ENCODE data around the gene RNF224. TPM values are rescaled to one million over a fixed set of nuclear protein-coding genes. Genes with fewer than 3 reads are reported as not detected.

Gene RNF224
- total and polyA plus RNA-seq, 2 of the 13 experiments (the other 11 are each of a cell fraction or from before 2014, with no cell fraction given) = 0.09 TPM; not detected in 1

GRCh38 chr9:137240841-137241489 lies 13.7 kb downstream of the RNF224 start, which contains the start of gene TUBB4B (continued):
- TF ChIP-seq, protein P1, sequence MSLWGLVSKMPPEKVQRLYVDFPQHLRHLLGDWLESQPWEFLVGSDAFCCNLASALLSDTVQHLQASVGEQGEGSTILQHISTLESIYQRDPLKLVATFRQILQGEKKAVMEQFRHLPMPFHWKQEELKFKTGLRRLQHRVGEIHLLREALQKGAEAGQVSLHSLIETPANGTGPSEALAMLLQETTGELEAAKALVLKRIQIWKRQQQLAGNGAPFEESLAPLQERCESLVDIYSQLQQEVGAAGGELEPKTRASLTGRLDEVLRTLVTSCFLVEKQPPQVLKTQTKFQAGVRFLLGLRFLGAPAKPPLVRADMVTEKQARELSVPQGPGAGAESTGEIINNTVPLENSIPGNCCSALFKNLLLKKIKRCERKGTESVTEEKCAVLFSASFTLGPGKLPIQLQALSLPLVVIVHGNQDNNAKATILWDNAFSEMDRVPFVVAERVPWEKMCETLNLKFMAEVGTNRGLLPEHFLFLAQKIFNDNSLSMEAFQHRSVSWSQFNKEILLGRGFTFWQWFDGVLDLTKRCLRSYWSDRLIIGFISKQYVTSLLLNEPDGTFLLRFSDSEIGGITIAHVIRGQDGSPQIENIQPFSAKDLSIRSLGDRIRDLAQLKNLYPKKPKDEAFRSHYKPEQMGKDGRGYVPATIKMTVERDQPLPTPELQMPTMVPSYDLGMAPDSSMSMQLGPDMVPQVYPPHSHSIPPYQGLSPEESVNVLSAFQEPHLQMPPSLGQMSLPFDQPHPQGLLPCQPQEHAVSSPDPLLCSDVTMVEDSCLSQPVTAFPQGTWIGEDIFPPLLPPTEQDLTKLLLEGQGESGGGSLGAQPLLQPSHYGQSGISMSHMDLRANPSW (CRISPR knock-in tag; IDR thresholded peaks at IDR 0.05; ENCODE audit: borderline replicate concordance) = no peak; the same call in 1 of the 2 replicates
- peak; percentile 91 for TF ChIP-seq TSC22D2 (CRISPR knock-in tag; IDR thresholded peaks at IDR 0.05; ENCODE audit: borderline replicate concordance)
- TF ChIP-seq DDIT3 (CRISPR knock-in tag; IDR thresholded peaks at IDR 0.05) = no peak
- no peak for TF ChIP-seq ZBTB7A (CRISPR knock-in tag; IDR thresholded peaks at IDR 0.05)
- TF ChIP-seq EHMT2 (IDR thresholded peaks at IDR 0.05; ENCODE audit: borderline replicate concordance, low read depth, low read length) = no peak
- TF ChIP-seq, protein P2, sequence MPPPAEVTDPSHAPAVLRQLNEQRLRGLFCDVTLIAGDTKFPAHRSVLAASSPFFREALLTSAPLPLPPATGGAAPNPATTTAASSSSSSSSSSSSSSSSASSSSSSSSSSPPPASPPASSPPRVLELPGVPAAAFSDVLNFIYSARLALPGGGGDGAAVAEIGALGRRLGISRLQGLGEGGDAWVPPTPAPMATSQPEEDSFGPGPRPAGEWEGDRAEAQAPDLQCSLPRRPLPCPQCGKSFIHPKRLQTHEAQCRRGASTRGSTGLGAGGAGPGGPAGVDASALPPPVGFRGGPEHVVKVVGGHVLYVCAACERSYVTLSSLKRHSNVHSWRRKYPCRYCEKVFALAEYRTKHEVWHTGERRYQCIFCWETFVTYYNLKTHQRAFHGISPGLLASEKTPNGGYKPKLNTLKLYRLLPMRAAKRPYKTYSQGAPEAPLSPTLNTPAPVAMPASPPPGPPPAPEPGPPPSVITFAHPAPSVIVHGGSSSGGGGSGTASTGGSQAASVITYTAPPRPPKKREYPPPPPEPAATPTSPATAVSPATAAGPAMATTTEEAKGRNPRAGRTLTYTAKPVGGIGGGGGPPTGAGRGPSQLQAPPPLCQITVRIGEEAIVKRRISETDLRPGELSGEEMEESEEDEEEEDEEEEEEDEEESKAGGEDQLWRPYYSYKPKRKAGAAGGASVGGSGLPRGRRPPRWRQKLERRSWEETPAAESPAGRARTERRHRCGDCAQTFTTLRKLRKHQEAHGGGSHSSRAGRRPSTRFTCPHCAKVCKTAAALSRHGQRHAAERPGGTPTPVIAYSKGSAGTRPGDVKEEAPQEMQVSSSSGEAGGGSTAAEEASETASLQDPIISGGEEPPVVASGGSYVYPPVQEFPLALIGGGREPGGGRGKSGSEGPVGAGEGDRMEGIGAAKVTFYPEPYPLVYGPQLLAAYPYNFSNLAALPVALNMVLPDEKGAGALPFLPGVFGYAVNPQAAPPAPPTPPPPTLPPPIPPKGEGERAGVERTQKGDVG (CRISPR knock-in tag; IDR thresholded peaks at IDR 0.05; ENCODE audit: borderline replicate concordance) = no peak
- TF ChIP-seq ZFP91 (CRISPR knock-in tag; IDR thresholded peaks at IDR 0.05; ENCODE audit: borderline replicate concordance) = no peak; the same call in 1 of the 2 replicates
- TF ChIP-seq SETDB1 (CRISPR knock-in tag; IDR thresholded peaks at IDR 0.05; ENCODE audit: borderline replicate concordance) = no peak
- TF ChIP-seq ELF1 (CRISPR knock-in tag; IDR thresholded peaks at IDR 0.05) = peak; percentile 27; the same call in 1 of the 2 replicates
- peak; percentile 89 for TF ChIP-seq GABPB1 (CRISPR knock-in tag; IDR thresholded peaks at IDR 0.05)
- peak; percentile 8 for TF ChIP-seq SKI (IDR thresholded peaks at IDR 0.05; ENCODE audit: partially characterized antibody)
- no peak for TF ChIP-seq ZNF615 (CRISPR knock-in tag; IDR thresholded peaks at IDR 0.05; ENCODE audit: borderline replicate concordance)
- no peak for TF ChIP-seq ZMAT3 (CRISPR knock-in tag; conservative IDR thresholded peaks at IDR 0.05)
- TF ChIP-seq NR2F6 (IDR thresholded peaks at IDR 0.05) = no peak
- TF ChIP-seq NR2F6 (CRISPR knock-in tag; IDR thresholded peaks at IDR 0.05) = no peak
- TF ChIP-seq NAIF1 (CRISPR knock-in tag; IDR thresholded peaks at IDR 0.05; ENCODE audit: borderline replicate concordance) = no peak
- TF ChIP-seq POLR2AphosphoS5 (IDR thresholded peaks at IDR 0.05; ENCODE audit: low read depth, low read length) = peak; percentile 99
